Brain microvascular endothelial cell (primary cell): Measurements from ENCODE around the gene ABCA3.

Source experiments
- DNase-seq: peaks from one replicate; pipeline ENCODE4 v3.0.0-alpha.2; 2020
- H3K27ac ChIP-seq: fragments of 250-450 bp; sonication (Bioruptor Pico); 2 replicates; pipeline ENCODE4 v1.5.1; 2020; ENCODE audit warnings: mild to moderate bottlenecking, moderate library complexity
- H3K27me3 ChIP-seq: fragments of 250-450 bp; sonication (Bioruptor Pico); replicated peaks from 2 replicates; pipeline ENCODE4 v1.5.1; 2020; ENCODE audit warnings: mild to moderate bottlenecking
- H3K36me3 ChIP-seq: fragments of 250-450 bp; sonication (Bioruptor Pico); replicated peaks from 2 replicates; pipeline ENCODE4 v1.5.1; 2020; ENCODE audit warnings: mild to moderate bottlenecking
- H3K4me3 ChIP-seq: 2 replicates; pipeline ENCODE4 v1.5.1; 2011; ENCODE audit warnings: low read depth, mild to moderate bottlenecking, control low read depth, low read length, moderate library complexity
- in situ Hi-C: cut with HindIII; loops from 2 replicates; pipeline ENCODE4 v1.10.0; 2017; ENCODE audit warnings: low sequenced_read_pairs, low pct_ligation_motif_present
- TF ChIP-seq, protein P1 (sequence below): IDR thresholded peaks from 2 replicates; pipeline ENCODE4 v1.5.1; 2011; ENCODE audit warnings: low read depth, mild to moderate bottlenecking, moderate library complexity, low read length, control low read depth, inconsistent platforms; ENCODE audit errors: missing control alignments

The ABCA3 gene

DNA sequence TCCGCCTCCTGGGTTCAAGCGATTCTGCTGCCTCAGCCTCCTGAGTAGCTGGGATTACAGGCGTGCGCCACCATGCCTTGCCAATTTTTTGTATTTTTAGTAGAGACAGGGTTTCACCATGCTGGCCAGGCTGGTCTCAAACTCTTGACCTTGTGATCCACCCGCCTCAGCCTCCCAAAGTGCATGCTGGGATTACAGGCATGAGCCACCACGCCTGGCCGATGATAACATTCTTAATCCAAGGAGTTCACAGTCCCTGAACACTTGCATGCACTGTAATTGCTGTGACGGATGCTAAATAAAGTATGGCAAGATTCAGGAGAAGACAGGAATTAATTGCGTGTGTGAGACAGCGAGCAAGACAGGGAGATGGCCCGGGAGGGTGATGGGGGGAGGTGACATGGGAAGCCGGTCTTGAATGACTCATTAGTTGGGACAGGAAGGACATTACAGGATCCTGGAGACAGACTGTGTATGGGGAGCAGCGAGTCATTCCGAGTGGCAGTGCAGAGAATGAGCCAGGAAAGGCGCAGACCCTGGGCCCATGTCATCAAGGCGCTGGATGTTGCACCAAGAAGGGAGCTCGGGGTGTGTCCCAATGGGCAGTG lies 6.7 kb downstream of the ABCA3 start:
- Histone ChIP-seq H3K27ac (no peak overlapping the region), H3K4me3 (no peak overlapping the region), H3K27me3 (no peaks in the 10 kb centered on the region), H3K36me3 (no peaks in the 10 kb centered on the region)
- no peak for DNase-seq
- TF ChIP-seq, protein P1, sequence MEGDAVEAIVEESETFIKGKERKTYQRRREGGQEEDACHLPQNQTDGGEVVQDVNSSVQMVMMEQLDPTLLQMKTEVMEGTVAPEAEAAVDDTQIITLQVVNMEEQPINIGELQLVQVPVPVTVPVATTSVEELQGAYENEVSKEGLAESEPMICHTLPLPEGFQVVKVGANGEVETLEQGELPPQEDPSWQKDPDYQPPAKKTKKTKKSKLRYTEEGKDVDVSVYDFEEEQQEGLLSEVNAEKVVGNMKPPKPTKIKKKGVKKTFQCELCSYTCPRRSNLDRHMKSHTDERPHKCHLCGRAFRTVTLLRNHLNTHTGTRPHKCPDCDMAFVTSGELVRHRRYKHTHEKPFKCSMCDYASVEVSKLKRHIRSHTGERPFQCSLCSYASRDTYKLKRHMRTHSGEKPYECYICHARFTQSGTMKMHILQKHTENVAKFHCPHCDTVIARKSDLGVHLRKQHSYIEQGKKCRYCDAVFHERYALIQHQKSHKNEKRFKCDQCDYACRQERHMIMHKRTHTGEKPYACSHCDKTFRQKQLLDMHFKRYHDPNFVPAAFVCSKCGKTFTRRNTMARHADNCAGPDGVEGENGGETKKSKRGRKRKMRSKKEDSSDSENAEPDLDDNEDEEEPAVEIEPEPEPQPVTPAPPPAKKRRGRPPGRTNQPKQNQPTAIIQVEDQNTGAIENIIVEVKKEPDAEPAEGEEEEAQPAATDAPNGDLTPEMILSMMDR: no peak
- in situ Hi-C loops: no loop called here

DNA sequence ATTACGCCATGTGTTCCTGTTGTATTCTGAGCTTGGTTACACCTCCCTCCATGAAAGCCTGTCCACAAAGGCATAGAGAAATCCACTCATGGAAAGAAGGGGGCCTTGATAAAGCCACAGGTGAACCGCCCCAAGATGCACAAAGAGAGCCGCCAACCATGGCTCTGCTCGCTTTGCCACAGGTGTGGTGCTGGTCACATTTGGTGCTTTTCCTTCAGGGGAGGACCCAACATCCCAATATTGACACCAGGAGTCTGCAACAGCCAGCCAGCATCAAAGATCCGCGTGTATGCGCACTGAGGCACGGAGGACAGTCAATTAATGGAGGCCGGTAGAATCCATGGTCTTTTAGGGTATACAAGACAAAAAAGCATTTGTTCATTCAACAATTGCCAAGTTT lies 7.3 kb downstream of the ABCA3 start:
- in situ Hi-C loops: no loop called here
- TF ChIP-seq, protein P1: no peak
- Histone ChIP-seq H3K36me3 (no peaks in the 10 kb centered on the region), H3K4me3 (no peak overlapping the region), H3K27me3 (no peaks in the 10 kb centered on the region), H3K27ac (no peak overlapping the region)
- no peak for DNase-seq

DNA sequence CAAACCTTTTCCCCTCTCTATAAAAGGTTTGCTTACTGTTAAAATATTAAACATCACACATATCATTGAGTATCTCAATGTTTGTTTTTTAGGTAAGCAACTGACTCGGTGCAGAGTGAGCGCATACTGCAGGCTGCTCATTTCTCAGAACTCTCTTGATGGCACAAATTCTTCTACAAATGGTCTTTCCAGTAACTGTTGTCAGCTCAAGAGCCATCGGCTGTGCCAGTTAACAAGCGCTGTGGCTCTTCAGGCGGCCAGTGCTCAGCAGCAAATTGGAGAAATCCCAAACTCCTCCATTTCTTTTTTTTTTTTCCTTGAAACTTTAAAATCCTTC lies 8.6 kb downstream of the ABCA3 start:
- TF ChIP-seq, protein P1: no peak
- Histone ChIP-seq H3K27ac (no peak overlapping the region), H3K4me3 (no peak overlapping the region), H3K36me3 (no peaks in the 10 kb centered on the region), H3K27me3 (no peaks in the 10 kb centered on the region)
- in situ Hi-C loops: no loop called here
- DNase-seq: no peak

DNA sequence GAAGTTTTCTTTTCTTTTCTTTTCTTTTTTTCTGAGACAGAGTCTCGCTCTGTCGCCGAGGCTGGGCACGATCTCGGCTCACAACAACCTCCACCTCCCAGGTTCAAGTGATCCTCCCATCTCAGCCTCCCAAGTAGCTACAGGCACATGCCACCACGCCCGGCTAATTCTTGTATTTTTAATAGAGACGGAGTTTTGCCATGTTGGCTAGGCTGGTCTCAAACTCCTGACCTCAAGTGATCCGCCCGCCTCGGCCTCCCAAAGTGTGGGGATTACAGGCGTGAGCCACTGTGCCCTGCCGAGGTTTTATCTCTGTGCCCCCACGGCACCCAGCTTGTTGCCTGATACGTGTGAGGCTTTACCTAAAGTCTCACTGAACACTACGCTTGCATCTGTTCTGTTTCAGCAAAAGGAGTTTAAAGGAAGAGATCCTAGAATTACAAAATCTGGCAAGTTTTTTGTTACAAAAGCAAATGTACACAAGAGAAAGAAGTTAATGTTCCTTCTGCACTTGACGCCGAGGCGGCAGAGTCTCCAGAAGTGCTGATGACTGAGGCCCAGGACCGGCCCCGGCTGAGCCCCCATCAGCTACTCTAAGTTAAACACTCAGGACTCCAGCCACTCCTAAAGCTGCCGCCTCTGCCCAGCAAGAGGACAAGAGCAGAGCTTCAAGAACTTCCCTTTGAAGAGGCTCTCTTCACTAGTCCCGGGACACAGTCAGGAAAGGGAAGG lies 9.2 kb downstream of the ABCA3 start:
- Histone ChIP-seq H3K27ac (no peak overlapping the region), H3K4me3 (no peak overlapping the region), H3K36me3 (no peaks in the 10 kb centered on the region), H3K27me3 (no peaks in the 10 kb centered on the region)
- in situ Hi-C loops: no loop called here
- DNase-seq: no peak
- TF ChIP-seq, protein P1: no peak

DNA sequence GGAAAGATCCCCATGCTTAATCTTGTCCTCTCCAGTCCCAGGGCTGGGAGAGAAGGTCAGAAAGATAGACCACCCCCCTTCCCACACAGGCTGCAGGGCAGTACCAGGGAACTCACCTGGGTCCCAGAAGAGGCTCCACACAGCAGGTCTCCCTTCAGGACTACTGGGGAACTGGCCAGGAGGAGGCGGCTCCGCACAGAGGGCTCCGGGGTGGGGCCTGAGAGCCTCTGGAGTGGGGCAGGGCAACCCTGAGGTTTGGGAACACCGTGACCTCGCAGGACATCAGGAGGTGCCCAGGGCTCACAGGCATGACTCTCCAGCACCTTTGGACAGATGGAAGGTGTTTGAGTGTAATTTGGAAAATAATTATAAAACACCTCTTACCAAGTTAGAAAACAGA lies 11.0 kb downstream of the ABCA3 start:
- in situ Hi-C loops: no loop called here
- TF ChIP-seq, protein P1: no peak
- no peak overlapping the region for H3K27ac ChIP-seq
- no peak for DNase-seq
- H3K4me3 ChIP-seq: no peak overlapping the region
- H3K36me3 ChIP-seq: no peaks in the 10 kb centered on the region
- no peaks in the 10 kb centered on the region for H3K27me3 ChIP-seq

DNA sequence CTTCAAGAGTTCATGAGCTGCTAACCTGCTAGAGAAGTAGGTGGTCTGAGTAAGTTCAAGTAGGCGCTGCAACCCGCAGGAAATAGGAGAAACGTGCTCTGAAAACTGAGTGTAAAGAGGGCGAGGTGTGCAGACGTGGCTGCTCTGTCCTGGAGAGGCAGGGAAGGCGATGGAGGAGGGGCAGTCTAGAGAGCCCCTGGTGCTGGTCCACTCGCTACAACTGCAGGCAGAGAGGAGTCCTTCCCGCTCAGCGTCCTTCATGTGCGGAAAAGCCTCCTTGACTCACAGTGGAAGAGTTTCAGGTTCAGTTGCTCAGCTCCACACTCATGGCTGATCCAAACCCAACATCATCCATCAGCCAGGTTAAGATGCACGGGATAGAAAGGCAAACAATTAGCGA lies 12.1 kb downstream of the ABCA3 start:
- no peak for DNase-seq
- no peak overlapping the region for H3K4me3 ChIP-seq
- H3K27me3 ChIP-seq: no peaks in the 10 kb centered on the region
- in situ Hi-C loops: no loop called here
- no peaks in the 10 kb centered on the region for H3K36me3 ChIP-seq
- TF ChIP-seq, protein P1: no peak
- H3K27ac ChIP-seq: no peak overlapping the region
